GM18858 (cell line): ENCODE data around the gene MICALL1.
"Not testable (repeated sequence)": the region's sequence is repeated elsewhere in the genome, so short reads cannot be mapped to it uniquely, and the experiment has no call there.

Experiments used
- ATAC-seq: cut with Tn5 transposase; IDR thresholded peaks from one replicate; pipeline ENCODE4 v1.9.1; 2021; ENCODE audit not compliant: unreplicated experiment

Gene MICALL1

GRCh38 chr22:37957232-37957631 lies 51.1 kb downstream of the MICALL1 start:
- no peak for ATAC-seq

- ATAC-seq: no peak
Observed at GRCh38 chr22:37959231-37959825, 53.2 kb downstream of the MICALL1 start.

- no peak for ATAC-seq
Observed at GRCh38 chr22:37961062-37961461, 55.0 kb downstream of the MICALL1 start.

- no peak for ATAC-seq
Observed at GRCh38 chr22:37965940-37966664, 60.0 kb downstream of the MICALL1 start.

GRCh38 chr22:37967147-37967546 lies 61.0 kb downstream of the MICALL1 start:
- ATAC-seq: no peak

- ATAC-seq: no peak
Observed at GRCh38 chr22:37967637-37968451, 61.7 kb downstream of the MICALL1 start.

- ATAC-seq: no peak
Observed at GRCh38 chr22:37968452-37969251, 62.6 kb downstream of the MICALL1 start.

GRCh38 chr22:37970864-37971263 lies 64.8 kb downstream of the MICALL1 start:
- no peak for ATAC-seq

- no peak for ATAC-seq
Observed at GRCh38 chr22:37971475-37972434, 65.7 kb downstream of the MICALL1 start.

- ATAC-seq: no peak
Observed at GRCh38 chr22:37972527-37972926, 66.4 kb downstream of the MICALL1 start.

GRCh38 chr22:37973271-37974170 lies 67.4 kb downstream of the MICALL1 start:
- no peak for ATAC-seq

GRCh38 chr22:37975153-37975552 lies 69.1 kb downstream of the MICALL1 start:
- no peak for ATAC-seq

- ATAC-seq: not testable (repeated sequence)
Observed at GRCh38 chr22:37976022-37976421, 69.9 kb downstream of the MICALL1 start.

- no peak for ATAC-seq
Observed at GRCh38 chr22:37976547-37976946, 70.5 kb downstream of the MICALL1 start.

GRCh38 chr22:37979782-37980181 lies 73.7 kb downstream of the MICALL1 start:
- no peak for ATAC-seq

- no peak for ATAC-seq
Observed at GRCh38 chr22:37981282-37982011, 75.3 kb downstream of the MICALL1 start.

- no peak for ATAC-seq
Observed at GRCh38 chr22:37982151-37982785, 76.2 kb downstream of the MICALL1 start.
